PC-3 (cell line): ENCODE results near the gene CNTNAP2. TPM values are rescaled to one million over a fixed set of nuclear protein-coding genes. Genes with fewer than 3 reads are reported as not detected.

Experiments used
- ATAC-seq: fragments of 200-7000 bp; cut with Tn5 transposase; 2 replicates; pipeline ENCODE4 v1.9.1; 2020; ENCODE audit warnings: mild to moderate bottlenecking, moderate library complexity
- BruUV-seq: library from RNA; stranded (reverse); fragments of 400-500 nt; replicated peaks from 2 replicates; lab custom pipeline; 2021; lab: Mats Ljungman, UMichigan
- CTCF ChIA-PET: fragments of 300-600 bp; sonication (Branson Sonifier 250); formaldehyde crosslinking; loops from one replicate; lab custom pipeline; 2022; ENCODE audit warnings: antibody characterized with exemption; lab: Charles Lee
- POLR2A ChIA-PET: fragments of 300-600 bp; sonication (Branson Sonifier 250); formaldehyde crosslinking; loops from one replicate; lab custom pipeline; 2022; ENCODE audit warnings: antibody characterized with exemption; ENCODE audit not compliant: unreplicated experiment; lab: Charles Lee
- DNase-seq: peaks from one replicate; pipeline ENCODE4 v3.0.0-alpha.2; 2015
- H2AFZ ChIP-seq: fragments of 300-600 bp; sonication (generic); 2 replicates; pipeline ENCODE4 v1.6.0; 2016; ENCODE audit warnings: antibody characterized with exemption, low read length
- H3F3A ChIP-seq: fragments of 300-600 bp; sonication (generic); one replicate; pipeline ENCODE4 v1.6.0; 2017; ENCODE audit warnings: antibody characterized with exemption, low read length, control low read depth, mild to moderate bottlenecking; ENCODE audit not compliant: unreplicated experiment
- H3K27ac ChIP-seq: fragments of 300-600 bp; sonication (generic); 2 replicates; pipeline ENCODE4 v1.5.1; 2016; ENCODE audit warnings: mild to moderate bottlenecking, low read length
- H3K27me3 ChIP-seq: fragments of 300-600 bp; sonication (generic); 2 replicates; pipeline ENCODE4 v1.6.1; 2016; ENCODE audit warnings: low read length, mixed read lengths
- H3K36me3 ChIP-seq: fragments of 300-600 bp; sonication (generic); 2 replicates; pipeline ENCODE4 v1.6.1; 2016; ENCODE audit warnings: low read depth, mixed run types, low read length, mixed read lengths
- H3K4me1 ChIP-seq: fragments of 300-600 bp; sonication (generic); 2 replicates; pipeline ENCODE4 v1.5.1; 2016; ENCODE audit warnings: low read length; ENCODE audit not compliant: insufficient read depth
- H3K4me2 ChIP-seq: fragments of 300-600 bp; sonication (generic); 2 replicates; pipeline ENCODE4 v1.6.0; 2016; ENCODE audit warnings: low read length
- H3K4me3 ChIP-seq: fragments of 300-600 bp; sonication (generic); 2 replicates; pipeline ENCODE4 v1.5.1; 2016; ENCODE audit warnings: mild to moderate bottlenecking, low read length, mixed read lengths
- H3K79me2 ChIP-seq: fragments of 300-600 bp; sonication (generic); 2 replicates; pipeline ENCODE4 v1.6.1; 2017; ENCODE audit warnings: low read length, mixed read lengths
- H3K9ac ChIP-seq: fragments of 300-600 bp; sonication (generic); 2 replicates; pipeline ENCODE4 v1.6.0; 2016; ENCODE audit warnings: mild to moderate bottlenecking, low read length
- H3K9me2 ChIP-seq: fragments of 300-600 bp; sonication (generic); replicated peaks from 2 replicates; pipeline ENCODE4 v1.6.1; 2016; ENCODE audit warnings: mixed run types, low read length, mixed read lengths
- H3K9me3 ChIP-seq: fragments of 300-600 bp; sonication (generic); 2 replicates; pipeline ENCODE4 v1.6.1; 2016; ENCODE audit warnings: low read length, mixed read lengths
- H4K20me1 ChIP-seq: fragments of 300-600 bp; sonication (generic); 2 replicates; pipeline ENCODE4 v1.6.1; 2016; ENCODE audit warnings: low read length, mixed read lengths
- EZH2 ChIP-seq: fragments of 300-600 bp; sonication (generic); IDR thresholded peaks from one replicate; pipeline ENCODE4 v1.6.1; 2017; ENCODE audit warnings: antibody characterized with exemption, mild to moderate bottlenecking, low read length; ENCODE audit not compliant: unreplicated experiment
- EZH2phosphoT487 ChIP-seq: fragments of 300-600 bp; sonication (generic); IDR thresholded peaks from 2 replicates; pipeline ENCODE4 v1.6.1; 2018; ENCODE audit warnings: mild to moderate bottlenecking, antibody characterized with exemption, low read length, borderline replicate concordance
- intact Hi-C: fragments of 100-400 bp; cut with micrococcal nuclease; formaldehyde crosslinking; loops from 2 replicates; pipeline ENCODE4 v1.9.0; 2023
- total RNA-seq: library from RNA; depleted of rRNA; stranded (reverse); fragments of >200 nt; gene quantifications from 2 replicates; pipeline ENCODE4 v1.2.3, GENCODE V29; 2014
- TF ChIP-seq, protein P1 (sequence below): fragments of 300-600 bp; sonication (generic); conservative IDR thresholded peaks from 2 replicates; pipeline ENCODE4 v1.5.1; 2017; ENCODE audit warnings: antibody characterized with exemption, low read depth, mild to moderate bottlenecking, low read length

The CNTNAP2 gene
- total RNA-seq, 1 experiment from 2014 or later: 1.5 TPM

DNA sequence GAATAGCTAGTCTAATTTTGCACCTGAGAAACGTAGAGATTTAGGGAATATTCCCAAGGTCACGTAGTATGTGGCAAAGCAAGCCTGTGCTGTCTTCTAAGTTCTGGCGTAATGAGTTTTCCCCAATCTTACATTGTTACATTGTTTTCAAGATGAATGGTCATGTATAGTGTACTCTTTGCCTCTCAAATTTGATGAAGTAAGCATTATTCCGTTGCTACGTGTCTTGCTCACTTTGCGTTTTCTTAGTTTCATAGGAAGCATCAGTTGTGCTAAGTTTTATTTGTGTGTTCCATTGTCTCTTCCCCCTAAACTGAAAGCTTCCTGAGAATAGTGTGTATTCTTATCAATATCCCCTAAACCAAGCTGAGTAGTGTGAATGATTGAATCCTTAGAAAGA, 1836.3 kb downstream of the CNTNAP2 start:
- Histone ChIP-seq H3K4me1 (no peaks in the 10 kb centered on the region), H3K36me3 (no peaks in the 10 kb centered on the region), H2AFZ (no peak overlapping the region), H3K4me3 (no peak overlapping the region), H3K79me2 (no peaks in the 10 kb centered on the region), H4K20me1 (no peaks in the 10 kb centered on the region), H3K9me2 (no peaks in the 10 kb centered on the region), H3K27me3 (no peaks in the 10 kb centered on the region), H3K9me3 (no peaks in the 10 kb centered on the region), H3K27ac (no peak overlapping the region), H3K9ac (no peak overlapping the region), H3F3A (no peaks in the 10 kb centered on the region), H3K4me2 (no peak overlapping the region)
- ChIA-PET POLR2A (no interaction called here), CTCF (no interaction called here)
- ATAC-seq (no peak), DNase-seq (no peak)
- intact Hi-C loops: no loop called here
- no TSS peak for BruUV-seq
- TF ChIP-seq, protein P1, sequence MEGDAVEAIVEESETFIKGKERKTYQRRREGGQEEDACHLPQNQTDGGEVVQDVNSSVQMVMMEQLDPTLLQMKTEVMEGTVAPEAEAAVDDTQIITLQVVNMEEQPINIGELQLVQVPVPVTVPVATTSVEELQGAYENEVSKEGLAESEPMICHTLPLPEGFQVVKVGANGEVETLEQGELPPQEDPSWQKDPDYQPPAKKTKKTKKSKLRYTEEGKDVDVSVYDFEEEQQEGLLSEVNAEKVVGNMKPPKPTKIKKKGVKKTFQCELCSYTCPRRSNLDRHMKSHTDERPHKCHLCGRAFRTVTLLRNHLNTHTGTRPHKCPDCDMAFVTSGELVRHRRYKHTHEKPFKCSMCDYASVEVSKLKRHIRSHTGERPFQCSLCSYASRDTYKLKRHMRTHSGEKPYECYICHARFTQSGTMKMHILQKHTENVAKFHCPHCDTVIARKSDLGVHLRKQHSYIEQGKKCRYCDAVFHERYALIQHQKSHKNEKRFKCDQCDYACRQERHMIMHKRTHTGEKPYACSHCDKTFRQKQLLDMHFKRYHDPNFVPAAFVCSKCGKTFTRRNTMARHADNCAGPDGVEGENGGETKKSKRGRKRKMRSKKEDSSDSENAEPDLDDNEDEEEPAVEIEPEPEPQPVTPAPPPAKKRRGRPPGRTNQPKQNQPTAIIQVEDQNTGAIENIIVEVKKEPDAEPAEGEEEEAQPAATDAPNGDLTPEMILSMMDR: no peak
- no peak for TF ChIP-seq EZH2phosphoT487
- TF ChIP-seq EZH2: no peak

DNA sequence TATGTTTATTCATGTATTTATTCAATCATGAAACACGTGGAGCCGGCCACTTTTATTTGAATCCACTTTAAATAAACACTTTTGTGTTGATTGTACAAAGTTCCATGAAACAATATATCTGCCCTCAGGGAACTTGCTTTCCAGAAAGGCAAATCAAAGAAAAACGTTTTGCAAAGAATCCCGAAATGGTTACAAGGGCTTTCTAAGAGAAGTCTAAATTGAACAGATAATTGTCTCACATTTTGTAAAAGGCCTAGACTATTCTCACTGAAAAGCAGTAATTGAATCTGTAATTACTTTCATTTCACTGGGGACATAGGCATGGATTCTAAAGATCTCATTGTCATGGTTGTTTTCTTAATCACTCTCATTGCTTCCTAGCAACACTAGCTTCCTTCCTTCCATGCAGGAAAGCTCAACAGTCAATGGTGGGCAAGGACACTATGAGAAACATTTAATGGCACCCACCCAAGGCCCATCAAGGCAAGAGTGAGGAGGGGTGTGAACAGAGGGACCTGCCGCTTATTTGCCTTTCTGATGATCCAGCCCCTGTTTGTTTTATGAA, 1851.5 kb downstream of the CNTNAP2 start:
- H4K20me1 ChIP-seq: no peaks in the 10 kb centered on the region
- CTCF ChIA-PET: no interaction called here
- TF ChIP-seq, protein P1: no peak
- no peak for TF ChIP-seq EZH2phosphoT487
- TF ChIP-seq EZH2: no peak
- no peak overlapping the region for H3K4me3 ChIP-seq
- no peak for DNase-seq
- no peak overlapping the region for H2AFZ ChIP-seq
- H3K27ac ChIP-seq: no peak overlapping the region
- no peak for ATAC-seq
- no peaks in the 10 kb centered on the region for H3K9me3 ChIP-seq
- BruUV-seq: no TSS peak
- H3K79me2 ChIP-seq: no peaks in the 10 kb centered on the region
- POLR2A ChIA-PET: no interaction called here
- H3K9ac ChIP-seq: no peak overlapping the region
- H3K4me1 ChIP-seq: no peaks in the 10 kb centered on the region
- intact Hi-C loops: no loop called here
- H3K4me2 ChIP-seq: no peak overlapping the region
- no peaks in the 10 kb centered on the region for H3F3A ChIP-seq
- no peaks in the 10 kb centered on the region for H3K36me3 ChIP-seq
- no peaks in the 10 kb centered on the region for H3K9me2 ChIP-seq
- H3K27me3 ChIP-seq: no peaks in the 10 kb centered on the region

DNA sequence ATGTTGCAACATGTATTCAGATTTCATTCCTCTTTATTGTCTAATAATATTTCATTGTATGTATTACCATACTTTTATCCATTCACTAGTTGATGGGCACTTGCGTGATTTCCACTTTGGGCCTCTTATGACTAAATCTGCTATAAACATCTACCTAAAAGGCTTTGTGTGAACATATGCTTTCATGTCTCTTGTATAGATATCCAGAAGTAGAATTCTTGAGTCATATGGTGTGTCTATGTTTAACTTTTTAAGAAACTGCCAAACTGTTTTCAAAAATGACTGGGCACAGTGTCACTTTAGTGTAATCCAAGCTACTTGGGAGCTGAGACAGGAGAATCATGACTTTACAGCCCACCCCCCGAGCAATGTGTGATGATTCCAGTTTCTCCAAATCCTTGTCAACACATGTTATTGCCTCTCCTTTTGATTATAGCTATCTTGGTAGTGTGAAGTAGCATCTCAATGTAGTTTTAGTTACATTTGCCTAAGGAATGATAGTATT, 1855.1 kb downstream of the CNTNAP2 start:
- Histone ChIP-seq H3K4me2 (no peak overlapping the region), H3K4me1 (no peaks in the 10 kb centered on the region), H3K79me2 (no peaks in the 10 kb centered on the region), H3K27me3 (no peaks in the 10 kb centered on the region), H3K27ac (no peak overlapping the region), H3K9me2 (no peaks in the 10 kb centered on the region), H3K4me3 (no peak overlapping the region), H3K9me3 (no peaks in the 10 kb centered on the region), H2AFZ (no peak overlapping the region), H3K36me3 (no peaks in the 10 kb centered on the region), H3K9ac (no peak overlapping the region), H3F3A (no peaks in the 10 kb centered on the region), H4K20me1 (no peaks in the 10 kb centered on the region)
- ATAC-seq (no peak), DNase-seq (no peak)
- ChIA-PET POLR2A (no interaction called here), CTCF (no interaction called here)
- intact Hi-C loops: no loop called here
- BruUV-seq: no TSS peak
- TF ChIP-seq EZH2phosphoT487 (no peak), EZH2 (no peak)
- TF ChIP-seq, protein P1: no peak
